Germinal center (tissue), 1 donor: ENCODE results near the gene ZNF554.
"Not testable (repeated sequence)": the region's sequence is repeated elsewhere in the genome, so short reads cannot be mapped to it uniquely, and the experiment has no call there.

Source experiments
- DNase-seq: peaks from one replicate; pipeline ENCODE4 v3.0.0; 2012; ENCODE audit warnings: mixed read lengths, low spot score

Gene ZNF554

DNA sequence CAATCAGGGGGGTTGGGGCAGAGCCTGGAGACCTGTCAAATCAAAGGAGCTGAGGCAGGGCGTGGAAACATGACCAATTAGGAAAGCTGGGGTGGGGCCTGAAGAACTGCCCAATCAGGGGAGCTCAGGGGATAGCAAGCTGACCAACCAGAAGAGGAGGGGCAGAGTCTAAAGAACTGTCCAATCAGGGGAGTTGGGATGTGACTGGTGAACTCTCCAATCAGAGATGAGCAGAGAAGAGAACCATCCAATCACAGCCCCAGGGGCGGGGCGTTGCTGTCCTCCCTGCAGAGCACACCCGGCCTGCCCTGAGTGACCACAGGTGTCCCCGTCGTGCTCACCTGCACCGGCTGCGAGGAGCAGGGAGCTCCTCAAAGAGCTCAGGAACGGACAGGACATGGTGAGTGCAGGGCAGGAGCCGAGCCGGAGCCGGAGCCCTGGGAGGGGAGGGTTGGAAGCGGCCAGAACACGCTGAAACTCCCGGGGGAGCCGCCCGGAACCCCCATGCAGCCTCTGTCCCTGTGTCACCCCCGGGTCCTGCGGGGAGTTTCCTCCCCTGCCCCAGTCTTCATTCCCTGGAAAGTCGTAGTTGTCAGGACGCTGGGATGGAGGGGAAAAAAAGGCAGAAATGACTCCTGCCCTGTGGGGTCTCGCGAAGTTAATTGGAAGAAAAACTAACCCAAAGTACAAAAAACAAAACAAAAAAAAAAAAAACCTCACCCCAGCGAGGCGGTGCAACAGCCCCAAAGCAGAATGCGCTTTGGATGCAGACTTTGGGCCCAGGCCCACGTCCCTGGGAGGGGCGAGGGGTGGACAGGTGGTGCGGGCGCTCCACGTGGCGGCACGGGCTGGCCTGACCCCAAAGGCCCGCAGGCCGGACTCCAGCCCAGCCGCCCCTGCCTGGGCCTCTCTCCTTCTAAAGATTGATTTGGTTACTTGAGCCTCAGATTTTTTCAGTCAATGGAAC, 47.6 kb downstream of the ZNF554 start, which contains the start of gene ZNF556:
ZNF556 (plus strand) TSS at position 311 of the 967 bp plus-strand sequence; CDS start at position 398, 87 bp downstream.
- DNase-seq: peak; percentile 19

DNA sequence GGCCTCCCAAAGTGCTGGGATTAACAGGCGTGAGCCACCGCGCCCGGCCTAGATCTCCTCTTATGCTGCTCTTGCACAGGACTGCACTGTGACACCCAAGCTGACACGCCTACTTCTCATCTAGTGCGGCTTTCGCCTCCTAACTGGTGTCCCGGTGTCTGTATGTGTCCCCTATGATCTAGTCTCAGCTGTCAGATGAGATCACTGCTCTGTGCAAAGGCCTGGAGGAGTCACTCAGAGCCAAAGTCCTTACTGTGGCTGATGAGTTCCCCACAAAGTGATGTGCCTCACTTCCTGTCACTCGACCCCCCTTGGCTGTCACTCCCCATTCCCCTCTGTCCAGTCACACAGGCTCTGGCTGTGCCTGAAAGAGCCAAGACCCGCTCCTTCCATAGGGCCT, 50.0 kb downstream of the ZNF554 start:
- DNase-seq: no peak

DNA sequence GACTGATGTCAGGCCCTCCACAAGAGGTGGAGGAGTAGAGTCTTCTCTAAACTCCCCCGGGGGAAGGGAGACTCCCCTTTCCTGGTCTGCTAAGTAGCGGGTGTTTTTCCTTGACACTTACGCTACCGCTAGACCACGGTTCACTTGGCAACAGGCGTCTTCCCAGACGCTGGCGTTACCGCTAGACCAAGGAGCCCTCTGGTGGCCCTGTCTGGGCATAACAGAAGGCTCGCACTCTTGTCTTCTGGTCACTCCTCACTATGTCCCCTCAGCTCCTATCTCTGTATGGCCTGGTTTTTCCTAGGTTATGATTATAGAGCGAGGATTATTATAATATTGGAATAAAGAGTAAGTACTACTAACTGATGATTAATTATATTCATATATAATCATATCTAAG, 52.5 kb downstream of the ZNF554 start:
- not testable (repeated sequence) for DNase-seq

DNA sequence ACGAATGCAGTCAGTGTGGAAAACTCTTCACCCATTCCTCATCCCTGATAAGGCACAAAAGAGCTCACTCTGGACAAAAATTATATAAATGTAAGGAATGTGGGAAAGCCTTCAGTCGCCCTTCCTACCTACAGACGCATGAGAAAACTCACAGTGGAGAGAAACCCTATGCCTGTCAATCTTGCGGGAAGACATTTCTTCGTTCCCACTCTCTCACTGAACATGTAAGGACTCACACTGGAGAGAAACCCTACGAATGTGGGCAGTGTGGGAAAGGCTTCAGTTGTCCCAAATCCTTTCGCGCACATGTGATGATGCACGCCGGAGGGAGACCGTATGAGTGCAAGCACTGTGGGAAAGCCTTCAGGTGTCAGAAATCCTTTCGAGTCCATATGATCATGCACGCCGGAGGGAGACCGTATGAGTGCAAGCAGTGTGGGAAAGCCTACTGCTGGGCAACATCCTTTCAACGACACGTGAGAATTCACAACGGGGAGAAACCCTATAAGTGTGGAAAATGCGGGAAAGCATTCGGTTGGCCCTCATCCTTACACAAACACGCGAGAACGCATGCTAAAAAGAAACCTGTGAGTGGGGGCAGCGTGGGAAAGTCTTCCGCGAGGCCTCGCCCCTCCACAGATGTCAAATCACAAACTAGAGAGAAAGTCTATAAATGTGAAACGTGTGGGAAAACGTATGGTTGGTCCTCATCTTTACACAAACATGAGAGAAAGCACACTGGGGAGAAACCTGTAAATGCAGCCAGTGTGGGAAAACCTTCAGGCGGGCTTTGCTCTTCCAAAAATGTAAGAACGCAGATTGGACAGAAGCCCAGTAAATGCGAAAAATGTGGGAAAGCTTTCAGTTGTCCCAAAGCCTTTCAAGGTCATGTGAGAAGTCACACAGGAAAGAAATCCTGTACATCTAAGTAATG, 58.0 kb downstream of the ZNF554 start:
- no peak for DNase-seq

DNA sequence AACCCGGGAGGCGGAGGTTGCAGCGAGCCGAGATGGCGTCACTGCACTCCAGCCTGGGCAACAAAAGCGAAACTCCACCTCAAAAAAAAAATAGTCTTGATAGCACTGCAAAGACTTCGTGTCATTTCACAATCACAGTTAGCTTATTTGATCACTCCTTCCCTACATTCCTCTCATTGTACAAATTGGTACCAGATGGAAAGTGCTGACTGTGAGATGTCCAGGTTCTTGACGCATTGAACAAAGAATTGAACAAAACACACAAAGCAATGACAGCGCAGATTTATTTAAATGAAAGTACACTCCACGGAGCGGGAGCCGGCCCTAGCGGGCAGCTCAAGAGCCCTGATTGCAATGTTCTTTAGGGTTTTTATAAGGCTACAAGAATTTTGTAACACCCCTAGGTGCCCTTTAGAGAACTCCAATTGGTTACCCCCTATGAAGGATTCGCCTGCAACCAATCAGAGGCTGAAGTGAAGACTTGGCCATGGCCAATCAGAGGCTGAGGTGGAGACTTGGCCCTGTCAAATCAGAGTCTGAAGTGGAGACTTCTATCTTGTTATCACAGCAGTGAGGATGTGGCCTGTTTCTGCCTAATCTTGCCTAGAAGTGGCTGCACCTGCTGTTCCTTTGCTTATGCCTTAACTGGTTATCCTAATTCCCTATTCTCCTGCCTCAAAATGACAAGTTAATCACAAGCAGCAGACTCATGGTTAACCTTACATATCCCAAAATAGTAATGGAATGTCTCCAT, 64.2 kb downstream of the ZNF554 start:
- DNase-seq: no peak

DNA sequence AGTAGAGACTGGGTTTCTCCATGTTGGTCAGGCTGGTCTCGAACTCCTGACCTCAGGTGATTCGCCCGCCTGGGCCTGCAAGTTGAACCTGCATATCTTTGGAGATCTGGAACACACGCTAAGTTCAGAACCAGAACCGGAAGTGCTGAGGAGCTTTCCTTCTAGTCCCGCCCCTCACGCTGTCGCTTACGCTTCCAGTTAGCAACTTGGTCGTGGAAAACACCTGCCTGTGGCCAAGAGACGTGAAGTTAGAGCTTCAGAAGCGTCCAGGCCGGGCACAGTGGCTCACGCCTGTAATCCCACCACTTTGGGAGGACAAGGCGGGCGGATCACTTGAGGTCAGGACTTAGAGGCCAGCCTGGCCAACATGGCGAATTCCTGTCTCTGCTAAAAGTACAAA, 66.1 kb downstream of the ZNF554 start:
- DNase-seq: no peak
